NCI-H1092 (cell line): ENCODE measurements around the gene NACA2.
"Not testable (repeated sequence)": the region's sequence is repeated elsewhere in the genome, so short reads cannot be mapped to it uniquely, and the experiment has no call there.

Source experiments
- DNase-seq: peaks from one replicate; lab custom pipeline; 2025; lab: John Stamatoyannopoulos, UW

The NACA2 gene

DNA sequence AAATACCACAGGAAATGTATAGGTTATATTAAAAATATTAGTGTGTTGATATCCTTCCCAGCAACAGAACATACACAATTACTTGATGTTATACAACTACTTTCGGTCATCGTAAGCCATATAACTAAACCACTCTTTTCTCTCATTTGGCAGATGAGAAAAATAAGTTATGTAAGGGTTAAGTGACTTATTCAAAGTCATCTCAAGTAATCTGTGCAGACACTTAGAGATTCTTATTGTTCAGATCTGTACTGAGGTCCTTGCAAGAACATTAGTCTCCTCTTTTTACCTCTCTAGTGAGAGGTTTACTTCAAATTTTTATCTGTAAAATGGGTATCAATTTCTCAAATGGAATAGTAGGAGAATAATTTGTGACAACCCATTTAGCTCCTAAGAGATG lies 15.0 kb downstream of the NACA2 start:
- DNase-seq, result no peak

DNA sequence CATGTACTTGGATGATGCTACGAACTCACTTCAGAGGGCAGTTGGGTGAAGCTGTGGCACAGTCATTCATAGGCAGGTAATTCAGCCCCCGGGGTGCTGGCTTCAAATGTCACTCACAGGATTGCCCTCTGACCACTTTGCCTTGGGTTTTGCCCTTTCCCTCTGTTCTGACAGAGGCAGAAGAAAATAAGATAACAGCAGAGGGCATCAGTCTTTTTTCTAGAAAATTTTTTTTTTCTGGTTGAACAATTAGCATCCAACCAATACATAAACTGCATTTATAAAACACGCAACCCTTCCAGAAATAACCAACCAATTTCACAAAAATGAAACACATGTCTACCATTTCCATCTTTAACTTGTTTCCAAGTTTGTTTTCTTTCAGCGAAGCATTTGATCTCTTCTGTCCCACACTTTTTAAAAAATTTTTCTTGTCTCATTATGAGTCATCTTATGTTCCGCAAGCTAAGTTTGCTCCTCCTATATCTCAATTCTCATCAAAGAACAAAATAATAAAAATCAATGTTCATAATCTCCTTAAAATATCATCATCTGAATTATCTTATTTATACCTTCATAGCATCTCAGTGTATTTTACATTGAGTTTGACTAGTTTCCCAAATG lies 15.6 kb downstream of the NACA2 start:
- DNase-seq, result no peak

DNA sequence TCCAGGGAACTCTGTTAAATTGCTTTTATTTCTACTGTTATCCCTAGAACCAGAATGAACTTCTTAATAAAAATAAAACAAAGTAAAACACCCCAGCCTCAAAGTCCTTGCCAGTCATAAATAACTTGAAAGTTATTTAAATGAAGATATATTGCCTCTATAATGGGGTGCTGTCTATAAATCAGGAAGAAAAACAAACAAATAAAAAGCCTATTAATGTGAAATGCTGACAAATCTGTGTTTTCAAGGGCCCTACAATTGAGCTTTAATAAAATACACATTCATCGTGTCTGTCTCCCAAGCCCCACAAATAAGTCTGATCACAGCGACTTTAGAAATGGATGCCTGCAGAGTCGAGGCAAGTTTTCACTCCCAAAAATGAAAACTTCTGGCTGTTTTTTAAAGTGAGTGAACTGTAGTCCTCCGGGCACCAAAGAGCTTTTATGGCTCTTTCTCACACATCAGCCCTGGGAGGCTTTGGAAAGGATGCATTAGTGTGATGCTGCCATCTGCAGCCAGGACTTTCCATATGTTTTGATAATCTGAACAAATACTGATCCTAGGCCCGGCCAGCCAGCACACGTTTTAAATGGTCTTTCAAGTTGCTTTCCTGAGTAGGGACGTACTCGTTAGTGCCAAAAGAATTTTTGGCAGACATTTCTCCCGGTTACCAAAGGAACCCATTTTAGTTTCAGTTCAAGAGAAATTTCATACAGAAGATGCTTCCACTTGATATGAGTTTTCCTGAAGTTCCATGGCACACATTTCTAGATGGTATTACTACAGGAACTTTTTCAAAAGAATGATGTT lies 16.3 kb downstream of the NACA2 start:
- peak; percentile 18 for DNase-seq

GRCh38 chr17:61572547-61572946 lies 18.5 kb downstream of the NACA2 start:
- DNase-seq, result not testable (repeated sequence)

- DNase-seq, result no peak
These were observed 19.4 kb downstream of the NACA2 start for GRCh38 chr17:61571624-61572023.

DNA sequence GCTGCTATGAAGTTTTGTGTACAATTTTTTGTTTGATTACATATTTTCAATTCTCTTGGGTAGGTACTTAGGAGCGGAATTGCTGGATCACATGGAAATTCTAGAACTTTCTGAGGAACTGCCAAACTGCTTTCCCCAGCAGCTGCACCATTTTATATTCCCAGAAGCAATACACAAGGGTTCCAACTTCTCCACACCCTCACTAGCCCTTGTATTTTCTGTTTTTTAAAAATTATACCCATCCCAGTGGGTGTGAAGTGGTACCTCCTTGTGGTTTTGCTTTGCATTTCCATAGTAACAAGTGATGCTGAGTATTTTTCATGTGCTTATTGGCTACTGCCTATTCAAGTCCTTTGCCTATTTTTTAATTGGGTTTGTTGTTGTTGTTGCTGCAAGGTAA lies 20.9 kb downstream of the NACA2 start:
- no peak for DNase-seq

- not testable (repeated sequence) for DNase-seq
These were observed 21.5 kb downstream of the NACA2 start for GRCh38 chr17:61569525-61569924.

GRCh38 chr17:61568219-61569072 lies 22.6 kb downstream of the NACA2 start:
- DNase-seq, result no peak

DNA sequence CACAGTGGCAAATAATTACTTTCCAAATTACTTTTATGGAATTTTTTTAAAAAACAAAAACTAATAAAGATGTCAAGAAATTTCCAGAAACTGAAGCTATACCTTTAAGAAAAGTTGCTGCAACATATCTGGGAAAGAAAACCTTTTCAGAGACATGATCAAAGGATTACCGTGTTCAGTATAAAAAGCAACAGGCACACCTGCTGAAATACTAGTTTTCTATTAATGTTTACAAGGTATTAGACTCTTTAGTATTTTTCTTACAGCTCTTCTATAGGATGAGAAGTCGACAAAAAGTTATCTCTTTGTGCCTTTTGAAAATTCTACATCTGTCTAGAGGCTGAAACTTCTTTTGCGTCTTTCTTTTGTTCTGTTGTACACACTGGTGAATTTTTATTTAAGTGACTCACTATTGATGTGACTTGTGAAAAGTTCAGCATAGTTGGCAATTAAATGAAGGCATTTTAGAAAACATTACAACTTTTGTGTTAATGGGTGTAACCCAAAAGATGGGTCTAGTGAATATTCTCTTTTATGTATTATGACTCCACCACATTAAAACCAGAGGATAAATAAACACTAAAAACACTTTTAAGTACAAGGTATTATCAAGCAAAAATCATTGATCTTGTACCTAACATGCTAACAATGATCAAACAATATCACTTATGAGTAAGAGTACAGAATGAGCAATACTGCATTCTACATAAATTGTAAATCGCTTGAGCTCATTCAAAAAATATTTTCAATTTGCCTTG lies 23.8 kb downstream of the NACA2 start:
- no peak for DNase-seq

GRCh38 chr17:61566448-61566847 lies 24.6 kb downstream of the NACA2 start:
- DNase-seq, result not testable (repeated sequence)

GRCh38 chr17:61565850-61566249 lies 25.2 kb downstream of the NACA2 start:
- not testable (repeated sequence) for DNase-seq

- DNase-seq, result no peak
These were observed 25.8 kb downstream of the NACA2 start for GRCh38 chr17:61565213-61565612.

DNA sequence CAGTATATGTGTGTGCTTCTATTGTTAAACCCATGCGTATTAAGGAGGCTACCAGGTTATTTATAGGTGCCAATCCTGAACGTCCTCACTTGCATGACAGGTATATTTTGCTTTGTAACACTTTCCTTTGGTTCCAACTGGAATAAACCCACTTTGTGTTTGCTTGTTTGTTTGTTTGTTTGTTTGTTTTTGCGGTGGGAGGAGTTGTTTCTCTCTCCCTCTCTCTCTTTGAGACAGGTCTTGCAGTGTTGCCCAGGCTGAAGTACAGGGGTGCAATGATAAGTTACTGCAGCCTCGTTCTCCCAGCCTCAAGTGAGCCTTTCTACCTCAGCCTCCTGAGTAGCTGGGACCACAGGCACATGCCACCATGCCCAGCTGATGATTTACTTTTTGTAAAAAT lies 28.7 kb downstream of the NACA2 start:
- no peak for DNase-seq

GRCh38 chr17:61561354-61561753 lies 29.7 kb downstream of the NACA2 start:
- no peak for DNase-seq

- DNase-seq, result no peak
These were observed 30.9 kb downstream of the NACA2 start for GRCh38 chr17:61560071-61560470.

DNA sequence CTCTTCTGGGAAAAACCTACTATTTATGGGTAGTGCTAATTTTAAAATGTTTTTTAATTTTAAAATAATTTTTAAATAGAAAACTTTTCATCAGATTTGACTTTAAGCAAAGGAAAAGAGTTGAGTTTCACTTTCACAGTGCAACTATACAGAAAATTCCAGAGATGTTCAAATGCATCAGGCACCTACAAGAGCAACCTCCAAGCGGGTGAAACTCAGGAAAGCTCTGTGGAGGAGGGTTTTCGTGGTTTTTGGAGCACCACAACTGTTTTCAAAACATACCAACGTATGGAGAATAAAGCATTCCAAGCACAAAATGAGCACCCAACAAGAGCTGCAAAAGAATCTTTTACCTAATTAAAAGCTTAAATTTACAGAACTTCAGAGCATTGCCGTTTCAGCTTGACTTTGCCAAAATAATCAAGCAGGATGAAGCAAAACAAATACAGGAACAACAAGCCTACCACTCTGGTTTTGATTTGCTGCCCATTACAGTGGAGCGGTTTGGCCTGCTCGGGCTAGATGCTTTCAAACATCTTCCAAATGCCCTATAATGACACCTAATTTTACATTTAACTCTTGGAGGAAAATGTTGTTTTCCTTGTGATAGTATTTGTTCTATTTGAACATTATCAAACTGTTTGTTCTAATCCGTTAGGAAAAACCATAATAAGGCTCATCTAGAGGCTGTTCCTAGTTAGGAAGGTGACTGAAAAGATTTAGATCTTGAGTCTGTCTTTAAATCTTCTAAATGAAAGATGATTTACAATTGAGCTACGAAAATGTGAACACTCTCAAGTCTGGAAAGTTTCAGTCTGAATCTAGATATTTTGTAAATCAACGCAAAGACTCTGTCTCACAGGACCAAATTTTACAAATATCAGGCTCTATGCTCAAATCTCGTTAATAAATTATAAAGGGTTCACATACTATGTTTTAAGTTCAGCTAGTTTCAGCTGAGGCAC lies 34.5 kb downstream of the NACA2 start:
- no peak for DNase-seq

DNA sequence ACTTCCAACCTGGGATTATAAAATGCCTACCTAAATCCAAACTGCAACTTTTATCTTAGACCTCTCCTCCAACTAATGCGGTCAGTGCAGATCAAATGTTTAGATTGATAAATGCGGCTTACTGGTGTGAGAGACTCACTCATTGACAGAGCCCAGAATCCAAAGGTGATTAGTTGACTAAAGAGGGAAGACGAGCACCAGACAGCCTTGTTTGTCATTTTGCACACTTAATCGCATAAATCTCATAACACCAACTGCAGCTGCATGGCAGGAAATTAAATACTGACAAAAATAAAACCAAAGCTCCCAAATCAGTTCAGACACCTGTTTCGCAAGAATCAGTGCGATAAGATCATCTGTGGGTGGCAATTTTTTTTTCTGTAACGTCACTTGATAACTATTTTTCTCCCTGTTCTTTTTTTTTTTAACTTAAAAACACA lies 35.9 kb downstream of the NACA2 start:
- DNase-seq, result no peak

DNA sequence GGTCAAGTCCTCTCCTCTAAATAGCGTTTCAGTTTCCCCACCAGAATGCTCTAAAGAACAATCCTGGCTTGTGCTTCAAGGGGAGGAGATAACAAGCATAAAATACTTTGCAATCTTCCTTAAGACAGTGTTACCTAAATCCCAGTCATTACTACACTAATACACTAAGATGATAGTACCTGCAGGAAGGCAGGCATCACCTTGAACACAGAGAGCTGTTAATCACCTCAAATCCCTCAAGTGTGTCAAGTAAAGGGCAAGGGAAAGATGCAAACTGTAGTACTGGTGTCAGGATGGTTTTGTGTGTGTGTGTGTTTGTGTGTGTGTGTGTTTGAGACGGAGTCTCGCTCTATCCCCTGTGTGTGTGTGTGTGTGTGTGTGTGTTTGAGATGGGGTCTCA lies 36.8 kb downstream of the NACA2 start:
- no peak for DNase-seq

GRCh38 chr17:61552560-61552959 lies 38.5 kb downstream of the NACA2 start:
- DNase-seq, result not testable (repeated sequence)

GRCh38 chr17:61551255-61551742 lies 39.7 kb downstream of the NACA2 start:
- no peak for DNase-seq

DNA sequence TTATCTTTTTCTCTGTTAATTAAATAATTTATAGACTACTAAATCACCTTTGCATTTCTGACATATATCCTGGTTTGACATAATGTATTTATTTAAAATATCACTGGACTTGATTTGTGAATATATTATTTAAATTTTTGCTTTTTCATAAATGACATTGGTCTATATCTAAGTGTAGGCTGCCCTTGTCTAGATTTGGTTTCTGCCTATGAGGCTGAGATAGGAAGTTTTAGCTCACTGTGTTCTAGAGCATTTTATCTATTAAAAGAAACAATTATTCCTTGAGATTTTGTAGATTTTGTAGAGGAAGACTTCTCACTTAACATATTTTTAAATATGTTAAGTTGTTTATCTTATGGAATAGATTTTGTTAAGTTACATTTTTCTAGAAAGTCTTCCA lies 43.9 kb downstream of the NACA2 start:
- no peak for DNase-seq
